NCI-H748 treated with DMSO at 0.1 percent for 48 hours (cell line): ENCODE measurements around the gene HDAC9.
"Not testable (repeated sequence)": the region's sequence is repeated elsewhere in the genome, so short reads cannot be mapped to it uniquely, and the experiment has no call there.

Source experiments
- DNase-seq: peaks from one replicate; lab custom pipeline; 2025; lab: John Stamatoyannopoulos, UW

Gene HDAC9

DNA sequence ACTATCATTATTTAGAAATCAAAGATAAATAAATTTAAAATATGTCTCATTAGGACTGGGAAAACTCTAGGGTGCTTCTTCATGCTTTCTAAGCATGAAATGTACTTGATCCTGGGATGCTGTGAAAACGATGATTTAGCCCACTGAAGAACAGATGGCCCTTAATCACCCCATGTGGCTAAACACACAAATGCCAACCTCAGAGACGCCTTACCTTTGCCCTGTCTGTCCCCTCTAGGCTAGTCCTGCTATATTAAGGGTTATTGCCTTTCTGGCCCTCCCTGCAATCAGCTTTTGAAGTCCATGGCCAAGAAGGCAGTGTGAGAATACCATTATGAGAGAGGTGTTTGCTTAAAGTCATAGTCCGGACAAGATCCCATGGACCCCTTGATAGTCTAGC lies 404.7 kb downstream of the HDAC9 start:
- DNase-seq, result no peak

DNA sequence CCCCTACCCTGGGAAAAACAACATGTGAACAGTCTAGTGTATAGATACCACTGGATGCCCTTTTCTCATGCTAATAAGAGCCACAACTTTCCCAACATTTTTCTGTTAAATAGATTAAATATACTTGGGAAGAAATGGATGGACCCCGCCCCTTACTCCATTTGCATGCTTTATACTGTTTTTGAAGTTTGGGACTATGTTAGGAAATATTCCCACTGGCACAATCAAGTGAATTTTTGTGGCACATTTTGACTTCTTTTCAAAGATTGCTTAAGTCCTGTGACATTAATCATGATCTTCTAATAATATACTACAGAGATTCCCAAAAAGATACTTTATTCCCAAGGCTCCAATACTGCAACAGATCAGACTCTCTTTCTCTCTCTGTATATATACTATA lies 405.3 kb downstream of the HDAC9 start:
- DNase-seq, result no peak

DNA sequence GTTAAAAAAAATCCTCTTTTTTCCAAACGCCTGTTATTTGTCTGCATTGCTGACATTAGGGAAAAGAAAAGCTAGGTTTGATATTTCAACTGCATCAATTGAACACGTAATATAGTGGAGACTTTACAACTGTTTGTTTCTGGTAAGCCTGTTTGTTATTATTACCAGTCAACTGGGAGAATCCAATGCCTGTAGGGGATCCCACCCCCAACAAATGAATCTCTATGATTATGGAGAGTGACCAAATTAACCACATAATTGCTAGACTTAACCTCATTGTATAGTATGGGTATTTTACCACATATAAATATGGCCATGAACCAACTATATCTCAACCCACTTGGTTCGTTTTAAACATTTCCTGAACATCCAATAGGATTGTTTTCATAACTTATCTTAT lies 405.8 kb downstream of the HDAC9 start:
- DNase-seq, result no peak

DNA sequence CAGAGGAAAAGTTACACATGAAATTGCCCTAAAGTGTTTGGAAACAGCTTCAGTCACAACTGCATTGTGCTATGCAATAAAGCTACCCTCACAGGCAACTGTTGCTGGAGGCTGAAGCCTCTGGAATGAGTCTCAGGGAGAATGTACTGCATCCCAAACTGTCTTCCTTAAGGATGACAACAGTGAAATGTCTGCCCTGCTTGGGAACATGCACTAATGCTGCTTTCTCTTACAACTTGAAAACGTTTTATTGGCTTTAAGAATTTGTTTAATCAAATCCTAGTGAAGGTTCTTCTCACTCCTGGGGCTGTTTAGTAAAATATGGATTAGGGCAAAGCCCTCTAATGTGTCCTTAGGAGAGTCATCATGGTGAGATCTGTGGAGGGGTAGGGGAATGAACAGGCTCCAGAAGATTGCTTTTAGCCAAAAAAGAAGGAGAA lies 406.5 kb downstream of the HDAC9 start:
- DNase-seq, result no peak

DNA sequence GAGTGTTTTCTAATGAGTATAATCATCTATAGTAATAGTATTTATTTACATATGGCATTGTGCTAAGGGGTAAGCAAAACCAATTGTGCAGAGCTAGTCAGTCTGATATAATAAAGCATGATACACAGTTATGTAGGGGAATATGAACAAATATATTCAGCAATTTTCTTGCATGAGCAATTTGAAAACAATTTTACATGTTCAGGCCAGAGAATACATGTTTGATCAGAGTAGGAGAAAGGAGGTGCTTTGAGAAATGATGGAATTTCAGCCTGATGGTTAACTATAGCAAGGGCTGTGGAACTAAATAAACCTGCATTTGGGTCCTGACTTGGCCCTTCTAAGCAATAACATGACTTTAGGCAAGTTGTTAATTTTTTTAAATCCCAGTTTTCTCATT lies 407.3 kb downstream of the HDAC9 start:
- no peak for DNase-seq

DNA sequence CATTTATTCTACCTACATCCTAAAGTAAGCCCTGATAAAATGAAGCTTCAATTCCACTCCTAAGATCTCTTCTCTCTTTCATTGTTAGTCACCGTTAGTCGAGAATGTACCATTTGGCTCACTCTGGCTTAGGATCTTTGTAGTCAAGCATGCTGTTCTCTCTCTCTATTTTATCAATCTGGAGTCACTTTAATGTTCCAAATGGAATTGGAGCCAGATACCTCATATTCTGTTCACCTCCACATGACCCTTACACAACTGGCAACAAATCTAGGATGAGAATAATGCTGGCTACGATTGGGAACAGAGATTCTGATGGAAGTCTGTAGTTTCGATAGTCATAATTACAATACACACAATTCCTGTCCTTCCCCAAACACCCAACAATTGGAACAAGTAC lies 408.1 kb downstream of the HDAC9 start:
- no peak for DNase-seq

DNA sequence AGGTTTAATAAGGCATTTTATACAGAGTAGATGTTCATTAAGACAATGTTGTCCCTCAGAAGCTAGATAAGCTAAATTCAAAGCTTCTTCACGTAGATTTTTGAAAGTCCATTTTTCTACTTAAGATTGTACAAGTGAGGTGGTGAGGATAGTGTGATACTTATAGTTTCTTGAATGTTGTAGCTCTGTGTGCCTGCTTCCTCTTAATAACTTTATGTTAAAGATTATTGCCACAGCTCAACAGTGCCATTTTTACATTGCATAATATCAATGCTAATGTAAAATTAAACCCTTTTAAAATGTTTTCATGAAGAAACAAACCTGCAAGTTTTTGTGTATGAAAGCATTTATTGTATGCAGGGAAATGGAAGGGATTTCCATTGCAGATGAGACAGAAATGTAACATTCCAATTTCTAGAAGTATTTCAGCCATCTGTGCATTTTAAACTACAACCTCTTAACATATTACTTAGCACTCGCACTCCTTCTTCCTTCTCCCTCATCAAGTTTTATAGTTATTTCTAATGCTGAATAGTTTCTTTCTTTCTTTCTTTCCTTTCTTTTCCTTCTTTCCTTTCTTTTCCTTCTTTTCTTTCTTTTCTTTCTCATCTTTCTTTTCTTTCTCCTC lies 409.9 kb downstream of the HDAC9 start:
- DNase-seq, result no peak

DNA sequence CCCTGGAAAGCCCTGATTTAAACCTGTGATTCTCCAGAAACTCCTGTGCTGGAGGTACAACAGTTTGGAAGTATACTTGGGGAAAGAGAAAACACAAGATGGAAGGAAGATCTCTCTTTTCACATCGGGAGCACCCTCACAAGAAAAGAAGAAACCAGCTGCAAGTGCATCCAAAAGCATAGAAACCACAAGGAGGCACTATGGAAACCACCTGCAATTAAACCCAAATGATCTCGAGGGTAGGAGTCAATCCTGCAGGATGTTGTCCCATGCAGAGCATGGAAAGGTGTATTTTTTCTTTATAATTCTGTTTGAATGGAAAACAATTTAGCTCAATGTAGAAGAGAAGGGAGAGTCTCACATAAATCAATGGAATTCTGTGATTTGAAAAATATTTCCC lies 411.4 kb downstream of the HDAC9 start:
- DNase-seq, result no peak

DNA sequence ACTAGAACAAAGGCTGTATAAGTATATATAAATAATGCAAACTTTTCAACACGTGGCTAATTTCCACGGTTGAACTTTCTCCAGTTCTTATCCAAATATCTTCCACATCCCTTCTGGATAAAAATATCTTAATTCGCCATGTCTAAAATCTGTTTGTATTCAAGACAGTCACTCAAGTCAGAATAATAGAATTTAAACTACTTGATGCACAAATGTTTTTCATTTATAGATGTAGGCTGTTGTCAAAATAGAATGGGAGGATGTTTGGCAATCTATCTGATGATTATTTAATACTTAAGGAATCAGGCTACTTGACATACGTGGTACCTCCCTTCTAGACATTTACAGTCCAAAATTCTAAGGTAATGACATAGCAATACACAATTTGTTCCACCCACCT lies 417.6 kb downstream of the HDAC9 start:
- no peak for DNase-seq

DNA sequence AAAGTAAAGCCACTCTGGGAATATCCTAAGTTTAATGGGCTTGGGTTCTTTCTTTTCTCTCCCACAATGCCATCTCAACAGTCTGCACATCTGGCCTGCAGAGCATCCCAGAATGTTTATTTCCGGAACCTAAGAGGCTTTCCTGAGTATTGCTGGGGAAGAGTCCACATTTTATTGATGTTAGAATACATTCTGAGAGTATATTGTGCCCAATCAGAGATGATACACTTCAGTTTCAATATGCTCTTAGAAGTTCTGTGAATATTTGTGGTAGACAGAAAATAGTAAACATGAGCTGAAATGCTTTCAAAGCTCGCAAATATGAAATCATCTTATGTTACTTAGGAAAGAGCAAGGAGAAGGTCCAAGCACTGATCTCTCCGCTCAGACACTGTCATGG lies 421.3 kb downstream of the HDAC9 start:
- no peak for DNase-seq

DNA sequence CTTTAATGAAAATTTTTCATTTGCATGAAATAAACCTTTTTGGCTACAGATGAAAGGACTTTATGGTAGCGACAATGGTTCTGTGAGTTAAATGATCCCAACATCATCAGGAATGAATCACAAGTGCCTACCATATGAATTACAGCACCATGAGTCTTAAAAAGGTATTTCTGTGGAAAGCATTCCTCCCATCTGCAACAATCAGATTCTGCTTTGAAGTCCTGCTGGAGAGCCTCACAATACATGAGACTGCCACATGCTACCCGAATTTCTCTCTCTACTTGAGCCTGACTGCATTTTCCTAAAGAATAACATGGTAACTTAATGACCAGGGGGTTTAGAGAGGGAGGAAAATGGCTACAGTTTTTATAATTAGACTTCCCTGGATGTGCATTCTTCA lies 431.6 kb downstream of the HDAC9 start:
- DNase-seq, result no peak

DNA sequence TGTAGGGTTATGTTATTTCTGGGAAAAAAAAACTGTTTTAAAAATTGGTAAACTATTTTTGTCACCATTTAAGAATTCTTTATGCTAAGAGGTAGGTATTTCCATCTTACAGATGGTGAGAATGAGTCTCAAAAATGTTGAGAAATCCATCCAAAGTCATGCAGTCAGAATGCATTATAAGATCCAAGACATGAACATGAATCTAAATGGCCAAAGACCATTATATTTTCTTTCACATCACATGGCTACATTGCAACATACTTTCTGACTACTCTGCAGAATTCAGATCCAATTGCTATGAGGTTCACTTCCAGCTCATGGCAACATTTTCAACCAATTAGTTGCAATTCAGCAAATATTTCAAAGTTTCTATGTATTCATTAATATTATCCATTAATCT lies 440.7 kb downstream of the HDAC9 start:
- no peak for DNase-seq

DNA sequence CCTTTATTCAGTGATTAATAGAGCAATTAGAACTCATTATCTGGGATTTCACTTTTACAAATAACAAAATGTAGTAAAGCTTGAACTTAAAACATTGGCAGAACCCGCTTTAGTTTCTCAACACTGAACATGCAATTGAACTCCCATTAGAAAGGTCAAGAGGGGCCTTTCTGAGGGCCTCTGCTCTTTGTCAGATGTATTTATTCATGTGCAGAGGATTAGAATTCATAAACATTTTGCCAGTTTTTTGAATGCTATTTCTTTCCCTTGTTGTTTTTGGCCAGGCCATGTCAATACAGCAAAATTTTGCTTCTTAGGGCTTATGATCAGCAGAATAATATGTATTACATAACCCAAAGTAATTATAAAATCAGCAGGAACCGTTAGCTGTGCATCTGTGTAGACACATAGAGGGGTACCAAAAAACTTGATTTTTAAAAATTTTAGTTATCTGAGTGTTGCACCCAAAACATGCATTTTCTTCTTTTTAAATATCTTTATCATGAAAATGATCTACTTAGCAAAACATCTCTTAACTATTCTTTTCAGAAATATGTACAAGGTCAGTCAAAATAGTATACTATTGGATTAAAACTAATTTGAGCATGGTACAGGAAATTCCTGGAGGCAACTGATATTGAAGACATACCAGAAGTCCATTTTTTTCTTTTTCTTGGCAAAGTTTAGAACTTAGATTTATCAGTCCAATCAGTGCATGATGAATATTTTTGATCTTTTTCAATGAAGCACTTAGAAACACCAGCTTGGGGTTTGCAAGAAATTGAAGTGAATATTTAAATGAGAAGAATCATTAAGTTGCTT lies 444.4 kb downstream of the HDAC9 start:
- DNase-seq, result no peak

DNA sequence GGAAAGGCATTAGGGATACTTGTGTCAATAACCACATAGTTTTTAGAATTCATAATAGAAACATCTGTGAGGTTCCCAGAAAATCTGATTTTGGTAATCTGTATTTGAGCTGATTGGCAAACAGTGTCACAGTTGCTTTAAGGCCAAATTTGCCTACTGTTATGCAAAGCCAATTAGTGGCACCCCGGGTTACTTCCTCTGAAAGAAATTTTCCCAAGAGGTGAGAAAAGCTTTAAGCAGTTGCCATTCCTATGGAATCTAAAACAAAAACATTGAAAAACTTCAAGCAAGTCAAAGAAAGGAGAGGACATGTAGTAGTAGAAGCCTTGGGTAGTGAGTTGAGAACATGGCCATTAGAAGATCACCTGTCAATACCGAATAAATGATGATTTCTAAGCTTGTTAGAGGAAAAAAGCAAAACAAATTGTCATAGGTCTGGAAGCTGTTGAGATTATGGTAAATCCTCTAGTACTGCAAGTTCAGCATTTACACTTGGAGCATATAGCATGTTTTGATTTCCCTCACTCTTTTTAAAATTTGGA lies 445.1 kb downstream of the HDAC9 start:
- DNase-seq, result no peak

DNA sequence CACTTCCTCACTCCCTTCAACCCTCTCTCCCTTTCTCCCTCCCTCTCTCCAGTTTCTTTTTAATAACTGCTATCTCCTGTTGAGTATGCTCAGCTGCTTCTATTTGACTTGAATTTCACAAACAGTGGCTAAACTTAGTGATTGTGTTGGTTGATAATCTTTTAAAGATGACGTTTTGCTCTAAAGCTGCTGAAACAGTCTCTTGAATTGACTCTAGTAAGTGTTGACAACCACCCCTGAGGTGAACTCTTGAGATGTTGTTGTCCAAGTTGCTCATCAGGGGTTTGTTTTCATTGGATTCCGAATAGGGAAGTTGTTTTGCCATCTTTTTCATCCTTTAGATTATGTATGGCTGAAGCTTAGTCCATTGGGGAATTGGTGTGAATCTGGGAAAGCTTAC lies 445.7 kb downstream of the HDAC9 start:
- DNase-seq, result no peak

DNA sequence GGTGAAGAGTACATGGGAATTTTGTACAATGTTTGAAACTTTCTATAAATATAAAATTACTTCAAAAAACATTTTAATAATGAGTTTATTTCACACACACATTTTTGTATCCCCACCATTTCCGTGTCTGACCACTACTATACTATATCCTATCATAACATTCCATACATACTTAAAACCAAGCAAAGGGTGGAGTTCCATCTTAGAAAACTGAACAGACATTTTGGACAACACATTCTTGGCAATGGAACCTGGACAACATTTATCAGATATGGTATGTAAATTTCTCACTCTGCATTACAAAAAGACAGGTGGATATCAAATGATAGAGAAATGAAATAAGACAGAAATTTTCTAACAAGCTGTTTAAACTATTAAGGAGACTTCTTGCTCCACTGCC lies 453.0 kb downstream of the HDAC9 start:
- DNase-seq, result no peak

DNA sequence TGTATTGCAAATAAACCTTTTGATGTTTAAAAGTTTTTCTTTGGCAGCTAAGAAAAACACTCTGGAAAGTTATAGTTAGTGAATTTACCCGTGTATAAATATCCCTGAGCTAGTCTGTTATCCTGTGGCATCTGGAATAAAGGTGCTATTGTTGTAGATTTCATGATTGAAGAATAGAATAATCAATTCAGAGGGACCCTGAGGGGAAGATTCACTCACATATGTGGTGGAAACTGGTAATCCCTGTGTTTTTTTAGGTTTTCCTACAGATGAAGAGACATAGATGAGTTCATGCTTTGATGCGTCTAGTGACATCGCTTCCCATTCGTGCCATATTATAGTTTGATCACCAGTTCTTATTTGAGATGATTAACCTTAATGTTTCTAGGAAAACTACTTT lies 457.3 kb downstream of the HDAC9 start:
- DNase-seq, result no peak

DNA sequence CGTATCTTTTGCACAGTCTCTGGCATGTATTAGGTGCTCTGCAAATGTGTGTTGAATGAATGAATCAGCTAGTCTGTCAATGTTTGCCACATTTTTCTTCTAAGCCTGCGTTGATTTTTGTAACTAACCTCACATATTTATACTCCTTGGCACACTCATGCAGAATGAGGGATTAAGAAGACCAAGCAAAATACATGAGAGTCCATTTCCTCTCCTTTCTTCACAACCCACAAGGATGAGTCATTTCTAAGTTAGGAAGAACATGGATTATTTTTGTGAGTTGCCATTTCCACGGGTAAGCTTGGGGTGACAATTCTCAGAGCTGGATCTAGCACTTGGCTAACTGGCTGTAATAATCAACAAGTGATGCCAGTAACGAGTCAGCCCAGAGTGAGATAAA lies 463.1 kb downstream of the HDAC9 start:
- DNase-seq, result no peak

DNA sequence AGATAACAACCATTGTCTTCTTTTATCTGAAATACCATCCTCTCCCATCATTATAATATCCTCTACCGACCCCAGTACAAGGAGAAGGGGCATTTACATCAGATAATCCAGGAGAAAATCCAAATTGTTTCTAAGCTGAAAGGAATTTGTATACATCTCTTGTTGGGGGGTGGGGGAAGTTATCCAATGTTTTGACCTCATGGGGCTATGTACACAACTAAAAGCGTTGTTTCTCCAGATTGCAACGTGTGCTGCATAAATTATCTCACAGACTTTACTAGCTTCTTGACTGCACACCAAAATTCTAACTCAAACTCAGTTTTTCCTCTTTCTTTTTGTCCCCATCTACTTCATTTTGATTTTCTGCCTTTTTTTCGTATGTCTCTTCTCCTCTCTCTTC lies 465.2 kb downstream of the HDAC9 start:
- DNase-seq, result no peak

DNA sequence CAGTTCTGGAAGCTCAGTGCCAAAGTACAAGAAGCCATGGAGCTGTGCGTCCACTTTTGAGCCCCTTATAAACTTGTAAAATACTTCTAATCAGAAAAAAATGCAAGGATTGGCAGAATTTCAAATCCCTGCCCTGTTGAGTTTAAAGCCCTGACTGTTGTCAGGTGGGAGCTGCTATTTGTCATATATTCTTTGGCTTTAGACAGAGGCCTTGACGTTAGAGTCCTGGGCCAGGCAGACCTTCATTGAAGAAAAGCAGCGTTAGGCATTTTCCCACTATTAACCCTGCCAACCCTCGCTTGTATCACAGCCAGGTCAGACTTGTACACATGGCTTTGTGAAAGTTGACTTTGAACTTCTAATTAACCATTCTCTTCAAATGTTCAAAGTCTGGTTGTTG lies 466.5 kb downstream of the HDAC9 start:
- DNase-seq, result no peak

DNA sequence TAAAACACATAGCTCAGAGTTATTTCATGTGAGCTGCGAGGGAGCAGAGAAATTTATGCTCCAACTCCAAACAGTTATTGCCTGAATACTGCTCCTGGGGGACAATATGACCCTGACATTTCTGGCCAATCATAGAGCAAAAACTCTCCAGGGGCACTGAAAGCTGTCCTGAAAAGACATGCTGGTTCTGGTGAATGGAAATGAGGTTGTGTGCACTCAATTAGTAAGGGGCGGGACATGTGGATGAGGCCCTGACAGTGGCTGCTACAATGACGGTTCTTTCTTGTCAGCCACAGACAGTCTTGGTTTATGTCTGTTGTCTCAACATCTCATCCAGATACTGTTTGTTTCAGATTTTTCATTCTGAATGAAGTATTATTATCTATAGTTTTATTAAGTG lies 470.1 kb downstream of the HDAC9 start:
- no peak for DNase-seq

DNA sequence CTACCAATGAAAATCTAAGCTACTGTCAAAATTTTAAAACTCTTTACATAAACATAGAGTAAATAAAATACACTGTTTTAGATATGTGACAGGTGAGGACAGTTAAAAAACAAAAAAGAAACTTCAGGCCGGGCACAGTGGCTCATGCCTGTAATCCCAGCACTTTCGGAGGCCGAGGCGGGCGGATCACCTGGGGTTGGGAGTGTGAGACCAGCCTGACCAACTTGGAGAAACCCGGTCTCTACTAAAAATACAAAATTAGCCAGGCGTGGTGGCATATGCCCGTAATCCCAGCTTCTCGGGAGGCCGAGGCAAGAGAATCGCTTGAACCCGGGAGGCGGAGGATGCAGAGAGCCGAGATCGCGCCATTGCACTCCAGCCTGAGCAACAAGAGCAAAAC lies 472.2 kb downstream of the HDAC9 start:
- not testable (repeated sequence) for DNase-seq

DNA sequence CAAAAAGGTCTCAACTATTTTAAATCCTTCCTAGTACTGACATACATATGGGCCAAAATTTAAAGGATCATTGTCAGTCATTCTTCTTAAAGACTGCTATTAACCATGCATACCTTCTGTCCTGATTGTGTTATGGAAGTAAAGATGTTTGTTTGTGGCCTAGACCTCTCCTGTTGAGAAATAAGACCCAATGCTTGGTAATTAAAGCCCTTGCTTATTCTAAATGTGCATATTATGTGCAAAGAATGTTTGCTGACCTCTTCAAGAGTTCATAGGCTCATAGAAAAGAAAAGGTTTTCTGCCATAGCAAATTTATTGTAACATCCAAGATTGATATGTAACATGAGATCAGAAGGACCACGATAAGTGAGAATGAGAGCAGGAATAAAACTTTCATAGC lies 476.3 kb downstream of the HDAC9 start:
- DNase-seq, result no peak

DNA sequence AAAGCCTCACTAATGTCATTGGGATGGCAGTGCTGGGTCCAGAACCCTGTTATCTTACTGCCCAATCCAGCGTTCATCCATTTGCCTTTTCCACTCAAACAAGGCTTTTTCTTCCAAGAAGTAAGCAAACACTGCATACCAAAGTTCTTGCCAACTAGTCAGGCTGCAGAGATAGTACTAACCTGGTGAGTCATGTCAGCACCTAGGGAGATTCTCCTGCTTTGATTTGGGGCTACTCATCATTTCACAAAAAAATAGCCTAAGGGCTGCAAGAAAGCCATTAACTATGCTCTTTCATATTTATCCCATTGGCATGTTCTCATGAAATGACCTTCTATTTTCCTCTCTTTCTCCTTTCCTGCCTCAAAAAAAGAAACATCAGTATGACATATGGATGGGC lies 479.3 kb downstream of the HDAC9 start:
- no peak for DNase-seq
